Ectodermal cell (in vitro differentiated cells): ENCODE measurements around the gene CFAP45.

Source experiments
- H3K27ac ChIP-seq: 2 replicates; pipeline ENCODE4 v1.7.0; 2013; ENCODE audit warnings: mild to moderate bottlenecking, low read depth, low read length; ENCODE audit not compliant: insufficient read depth, poor library complexity, severe bottlenecking
- H3K27me3 ChIP-seq: 2 replicates; pipeline ENCODE4 v1.7.0; 2013; ENCODE audit warnings: mild to moderate bottlenecking, low read length; ENCODE audit not compliant: insufficient read depth, control insufficient read depth, poor library complexity, severe bottlenecking
- H3K36me3 ChIP-seq: one replicate; pipeline ENCODE4 v1.7.0; 2013; ENCODE audit warnings: low read length; ENCODE audit not compliant: control insufficient read depth, insufficient read depth
- H3K4me1 ChIP-seq: one replicate; pipeline ENCODE4 v1.7.0; 2013; ENCODE audit warnings: low read length; ENCODE audit not compliant: control insufficient read depth, insufficient read depth
- H3K4me3 ChIP-seq: 2 replicates; pipeline ENCODE4 v1.7.0; 2013; ENCODE audit warnings: low read depth, low read length, control low read depth; ENCODE audit not compliant: insufficient read depth
- H3K9me3 ChIP-seq: 2 replicates; pipeline ENCODE4 v1.7.0; 2013; ENCODE audit warnings: mild to moderate bottlenecking, low read length, moderate library complexity; ENCODE audit not compliant: control insufficient read depth
- WGBS, 2 experiments: methylation state at CpG; one replicate each; pipeline ENCODE4 v1.1.7; 2013; ENCODE audit warnings: missing lambda C conversion rate in 2 of 2; 5-methylcytosine and 5-hydroxymethylcytosine counted together

Gene CFAP45

DNA sequence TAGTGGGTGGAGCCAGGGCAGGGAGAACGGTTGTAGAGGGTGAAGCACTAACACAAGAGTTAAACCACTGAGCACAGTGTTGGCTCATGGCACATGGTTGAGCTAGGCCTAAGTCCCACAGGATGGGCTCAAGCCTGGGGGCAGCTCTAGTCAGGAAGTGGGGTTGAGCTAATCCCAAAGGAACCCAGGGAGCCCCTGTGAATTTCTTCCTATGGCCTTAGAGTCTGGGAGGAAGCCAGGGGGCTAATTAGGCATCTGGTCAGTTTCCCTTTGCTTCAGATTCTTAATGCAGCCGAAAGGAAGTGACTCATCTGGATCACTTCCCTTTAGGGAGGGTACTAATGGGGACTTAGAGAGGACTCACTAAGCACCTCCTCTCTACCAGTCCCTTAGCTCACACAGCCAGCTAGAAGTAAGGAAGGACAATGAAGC, 10.1 kb downstream of the CFAP45 start:
- peaks cover 7% of the 10 kb centered on the region for H3K4me1 ChIP-seq
- no peak overlapping the region for H3K4me3 ChIP-seq
- H3K9me3 ChIP-seq, result no peaks in the 10 kb centered on the region
- H3K27ac ChIP-seq, result no peak overlapping the region
- peaks cover 3% of the 10 kb centered on the region for H3K27me3 ChIP-seq
- WGBS, 2 experiments, result 69 to 84% methylated on average over 2 of the region's 2 CpGs
- no peaks in the 10 kb centered on the region for H3K36me3 ChIP-seq

DNA sequence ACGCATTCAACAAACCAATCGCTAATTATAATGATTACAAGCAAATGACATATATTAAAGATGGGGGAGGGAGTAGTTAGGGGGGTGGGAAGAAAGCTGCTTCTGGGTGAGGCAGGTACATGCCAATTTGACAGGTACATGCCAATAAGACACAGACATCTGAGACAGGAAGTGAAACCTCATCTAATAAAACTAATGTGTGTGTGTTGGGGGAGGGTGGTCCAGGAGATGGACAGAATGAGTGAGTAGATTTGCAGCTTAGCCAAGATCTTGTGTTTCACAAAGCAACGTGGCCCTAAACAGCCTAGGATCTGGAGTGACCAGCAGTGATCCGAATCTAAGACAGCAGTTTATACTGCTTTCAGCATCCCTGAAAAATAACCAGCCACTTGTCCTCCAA, 10.8 kb downstream of the CFAP45 start:
- H3K27ac ChIP-seq, result no peak overlapping the region
- WGBS, 2 experiments, result 95 to 98% methylated on average over 2 of the region's 4 CpGs
- H3K27me3 ChIP-seq, result peaks cover 3% of the 10 kb centered on the region
- H3K4me1 ChIP-seq, result peaks cover 7% of the 10 kb centered on the region
- H3K36me3 ChIP-seq, result no peaks in the 10 kb centered on the region
- no peaks in the 10 kb centered on the region for H3K9me3 ChIP-seq
- H3K4me3 ChIP-seq, result no peak overlapping the region

- Histone ChIP-seq H3K36me3 (no peaks in the 10 kb centered on the region), H3K4me1 (no peaks in the 10 kb centered on the region), H3K27me3 (peaks cover 3% of the 10 kb centered on the region), H3K27ac (no peak overlapping the region), H3K9me3 (no peaks in the 10 kb centered on the region), H3K4me3 (no peak overlapping the region)
- WGBS, 2 experiments, result 82 to 84% methylated on average over 8 of the region's 8 CpGs
Measured at GRCh38 chr1:159884296-159884695, 15.7 kb downstream of the CFAP45 start.

- Histone ChIP-seq H3K9me3 (no peaks in the 10 kb centered on the region), H3K4me3 (no peak overlapping the region), H3K36me3 (no peaks in the 10 kb centered on the region), H3K27me3 (peaks cover 3% of the 10 kb centered on the region), H3K27ac (no peak overlapping the region), H3K4me1 (no peaks in the 10 kb centered on the region)
- WGBS, 2 experiments, result 92 to 95% methylated on average over 4 of the region's 4 CpGs
Measured at GRCh38 chr1:159883134-159883533, 16.8 kb downstream of the CFAP45 start.

GRCh38 chr1:159882527-159882862, 17.5 kb downstream of the CFAP45 start:
- Histone ChIP-seq H3K4me1 (no peaks in the 10 kb centered on the region), H3K4me3 (no peak overlapping the region), H3K9me3 (no peaks in the 10 kb centered on the region), H3K36me3 (no peaks in the 10 kb centered on the region), H3K27ac (no peak overlapping the region), H3K27me3 (peaks cover 3% of the 10 kb centered on the region)
- WGBS, 2 experiments, result 91 to 97% methylated on average over 2 of the region's 2 CpGs

- H3K27me3 ChIP-seq, result peaks cover 3% of the 10 kb centered on the region
- H3K4me3 ChIP-seq, result no peak overlapping the region
- H3K4me1 ChIP-seq, result no peaks in the 10 kb centered on the region
- no peaks in the 10 kb centered on the region for H3K9me3 ChIP-seq
- 87 to 90% methylated on average over 6 of the region's 6 CpGs for WGBS, 2 experiments
- no peak overlapping the region for H3K27ac ChIP-seq
- no peaks in the 10 kb centered on the region for H3K36me3 ChIP-seq
Measured at GRCh38 chr1:159881622-159882526, 18.1 kb downstream of the CFAP45 start.

DNA sequence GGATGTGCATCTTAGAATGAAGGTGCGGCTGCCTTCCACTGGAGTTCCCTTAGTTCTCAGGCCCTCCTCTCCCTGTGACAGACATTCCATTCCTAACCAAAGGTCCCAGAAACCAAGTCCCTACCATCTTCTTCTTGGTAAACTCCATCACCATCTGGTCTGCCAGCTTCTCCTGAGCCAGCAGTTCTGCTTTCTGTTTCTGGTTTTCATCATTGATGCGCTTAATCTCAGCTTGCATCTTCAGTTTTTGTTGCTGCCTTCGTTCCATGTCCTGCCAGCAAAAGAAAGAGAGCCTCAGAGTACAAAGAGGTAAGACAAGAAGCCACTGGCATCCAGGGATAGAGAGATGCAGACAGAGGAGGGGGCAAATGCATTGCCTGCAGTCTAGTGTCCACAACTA, 19.5 kb downstream of the CFAP45 start:
- Histone ChIP-seq H3K9me3 (no peaks in the 10 kb centered on the region), H3K4me3 (no peak overlapping the region), H3K27me3 (no peaks in the 10 kb centered on the region), H3K27ac (no peak overlapping the region), H3K36me3 (no peaks in the 10 kb centered on the region), H3K4me1 (no peaks in the 10 kb centered on the region)
- WGBS, 2 experiments, result 90 to 92% methylated on average over 3 of the region's 3 CpGs

DNA sequence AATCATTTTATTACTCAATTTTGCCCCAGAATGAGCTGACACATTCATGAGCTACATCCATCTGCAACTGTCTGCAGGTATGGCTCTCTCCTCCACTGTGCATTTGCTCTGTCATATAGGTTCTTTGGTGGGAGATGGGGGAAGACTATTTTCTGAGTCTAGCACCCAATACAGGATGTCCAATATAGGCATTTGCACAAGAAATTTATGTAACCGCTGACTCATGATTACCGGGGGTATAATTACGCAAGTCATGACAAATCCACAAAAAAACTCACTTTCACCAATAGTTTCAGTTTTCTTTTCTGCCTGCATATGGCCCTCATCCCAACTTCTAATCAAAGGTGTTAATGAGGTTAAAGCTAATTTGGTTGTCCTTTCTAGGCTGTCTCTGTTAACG, 20.0 kb downstream of the CFAP45 start:
- Histone ChIP-seq H3K9me3 (no peaks in the 10 kb centered on the region), H3K4me1 (no peaks in the 10 kb centered on the region), H3K27ac (no peak overlapping the region), H3K4me3 (no peak overlapping the region), H3K36me3 (no peaks in the 10 kb centered on the region), H3K27me3 (no peaks in the 10 kb centered on the region)
- whole genome bisulfite sequencing, 2 experiments, result 96 to 97% methylated on average over 4 of the region's 4 CpGs

DNA sequence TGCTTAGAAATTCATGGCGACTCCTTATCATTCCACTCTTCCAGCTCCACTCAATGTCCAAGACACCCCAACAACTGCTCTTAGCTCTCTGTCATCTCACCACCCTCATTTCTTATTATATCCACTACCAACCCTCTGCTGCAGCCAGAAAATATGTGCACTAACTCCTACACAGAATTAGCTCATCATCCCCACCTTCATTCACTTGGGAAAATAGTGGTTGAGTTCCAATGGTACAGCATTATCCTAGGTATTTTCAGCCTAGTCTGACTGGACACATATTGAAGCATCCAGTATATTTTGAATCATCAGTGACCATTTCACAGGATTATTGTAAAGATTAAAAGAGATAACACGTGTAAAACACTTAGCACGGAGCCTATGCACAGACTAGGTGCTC, 20.8 kb downstream of the CFAP45 start:
- Histone ChIP-seq H3K4me1 (no peaks in the 10 kb centered on the region), H3K27me3 (no peaks in the 10 kb centered on the region), H3K36me3 (no peaks in the 10 kb centered on the region), H3K4me3 (no peak overlapping the region), H3K27ac (no peak overlapping the region), H3K9me3 (no peaks in the 10 kb centered on the region)
- WGBS, 2 experiments, result 87 to 91% methylated on average over 3 of the region's 3 CpGs

GRCh38 chr1:159877695-159878444, 22.1 kb downstream of the CFAP45 start:
- no peak overlapping the region for H3K27ac ChIP-seq
- H3K4me1 ChIP-seq, result no peaks in the 10 kb centered on the region
- no peaks in the 10 kb centered on the region for H3K27me3 ChIP-seq
- H3K36me3 ChIP-seq, result no peaks in the 10 kb centered on the region
- no peaks in the 10 kb centered on the region for H3K9me3 ChIP-seq
- WGBS, 2 experiments, result 96 to 98% methylated on average over 6 of the region's 6 CpGs
- no peak overlapping the region for H3K4me3 ChIP-seq
